ENCODE measurements around the gene GDPD3.

Gene GDPD3

DNA sequence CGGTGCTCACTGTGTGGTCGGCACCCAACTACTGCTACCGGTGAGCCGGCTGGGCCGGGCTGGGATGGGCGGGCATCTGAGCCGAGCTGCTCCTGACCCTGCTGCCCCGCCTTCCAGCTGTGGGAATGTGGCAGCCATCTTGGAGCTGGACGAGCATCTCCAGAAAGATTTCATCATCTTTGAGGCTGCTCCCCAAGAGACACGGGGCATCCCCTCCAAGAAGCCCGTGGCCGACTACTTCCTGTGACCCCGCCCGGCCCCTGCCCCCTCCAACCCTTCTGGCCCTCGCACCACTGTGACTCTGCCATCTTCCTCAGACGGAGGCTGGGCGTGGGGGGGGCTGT lies 28.5 kb downstream of the GDPD3 start:
- Histone ChIP-seq H3K9me3 (ENCODE audit: control insufficient read depth, low read length) (no peaks in the 10 kb centered on the region), H3K27me3 (replicated peaks; ENCODE audit: control insufficient read depth, insufficient read depth, low read length) (no peaks in the 10 kb centered on the region), H3K9ac (ENCODE audit: low read length) (no peak overlapping the region), H3K36me3 (ENCODE audit: control insufficient read depth, insufficient read depth, low read length, severe bottlenecking) (peaks cover 46% of the 10 kb centered on the region), H3K4me1 (ENCODE audit: control insufficient read depth, insufficient read depth, low read length) (peaks cover 8% of the 10 kb centered on the region), H3K4me3 (ENCODE audit: low read length) (no peak overlapping the region)
- no peak for DNase-seq (ENCODE audit: low read depth)

DNA sequence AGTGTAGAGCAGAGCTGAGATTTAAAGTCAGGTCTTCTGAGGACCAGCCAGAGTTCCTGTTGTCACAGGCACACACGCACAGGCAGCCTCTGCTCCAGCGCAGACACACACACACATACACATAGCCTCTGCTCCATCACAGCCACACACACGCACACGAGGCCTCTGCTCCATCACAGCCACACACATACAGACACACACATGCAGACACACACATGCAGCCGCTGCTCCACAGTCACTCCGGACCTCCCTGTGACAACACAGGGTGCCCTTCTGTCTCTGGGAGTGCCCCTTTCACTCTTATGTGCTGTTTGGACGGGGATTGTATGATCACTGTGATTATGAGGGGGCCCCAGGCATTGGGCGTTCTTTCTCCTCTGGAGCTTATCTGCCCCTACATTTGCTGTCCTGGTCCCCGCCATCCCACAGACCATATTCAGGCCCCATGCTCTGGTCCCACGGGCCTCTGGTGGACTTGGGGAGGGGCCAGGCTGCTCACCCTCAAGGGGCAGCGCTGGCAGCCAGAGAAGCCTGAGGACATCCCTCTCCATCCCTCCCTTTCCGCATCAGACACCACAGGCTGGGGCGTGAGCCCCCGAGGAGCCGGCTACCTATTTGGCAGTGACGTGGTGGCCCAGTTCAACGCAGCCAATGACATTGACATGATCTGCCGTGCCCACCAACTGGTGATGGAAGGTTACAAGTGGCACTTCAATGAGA lies 29.1 kb downstream of the GDPD3 start:
- Histone ChIP-seq H3K27me3 (replicated peaks; ENCODE audit: control insufficient read depth, insufficient read depth, low read length) (no peaks in the 10 kb centered on the region), H3K4me3 (ENCODE audit: low read length) (no peak overlapping the region), H3K9ac (ENCODE audit: low read length) (no peak overlapping the region), H3K4me1 (ENCODE audit: control insufficient read depth, insufficient read depth, low read length) (peaks cover 8% of the 10 kb centered on the region), H3K36me3 (ENCODE audit: control insufficient read depth, insufficient read depth, low read length, severe bottlenecking) (peaks cover 51% of the 10 kb centered on the region), H3K9me3 (ENCODE audit: control insufficient read depth, low read length) (no peaks in the 10 kb centered on the region)
- DNase-seq (ENCODE audit: low read depth): no peak

DNA sequence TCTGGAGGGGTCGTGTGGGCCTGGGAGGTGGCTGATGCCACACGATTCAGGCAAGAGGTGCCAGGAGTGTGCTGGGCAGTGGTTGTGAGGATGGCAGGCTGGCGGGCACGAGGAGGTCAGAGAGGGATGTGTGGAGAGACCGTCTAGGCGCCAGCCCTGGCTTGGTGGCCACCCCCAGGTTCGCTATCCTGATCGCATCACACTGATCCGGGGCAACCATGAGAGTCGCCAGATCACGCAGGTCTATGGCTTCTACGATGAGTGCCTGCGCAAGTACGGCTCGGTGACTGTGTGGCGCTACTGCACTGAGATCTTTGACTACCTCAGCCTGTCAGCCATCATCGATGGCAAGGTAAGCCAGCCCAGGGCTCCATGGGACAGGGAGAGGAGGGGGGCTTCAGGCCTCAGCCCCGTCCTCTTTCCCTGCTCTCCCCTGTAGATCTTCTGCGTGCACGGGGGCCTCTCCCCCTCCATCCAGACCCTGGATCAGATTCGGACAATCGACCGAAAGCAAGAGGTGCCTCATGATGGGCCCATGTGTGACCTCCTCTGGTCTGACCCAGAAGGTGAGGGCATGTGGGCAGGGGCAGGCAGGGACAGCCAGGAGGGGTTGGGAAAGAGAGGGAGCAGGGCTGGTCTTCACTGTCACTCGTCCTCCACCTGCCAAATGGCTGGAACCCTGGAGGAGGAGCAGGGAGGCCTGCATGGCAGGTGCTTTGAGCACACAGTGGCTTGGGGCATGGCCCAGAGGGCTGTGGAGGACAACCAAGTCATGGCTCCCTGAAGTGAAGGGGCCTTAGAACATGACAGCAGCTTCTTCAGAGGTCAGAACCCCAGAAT lies 29.9 kb downstream of the GDPD3 start:
- H3K4me3 ChIP-seq (ENCODE audit: low read length): no peak overlapping the region
- DNase-seq (ENCODE audit: low read depth): no peak
- H3K27me3 ChIP-seq (replicated peaks; ENCODE audit: control insufficient read depth, insufficient read depth, low read length): no peaks in the 10 kb centered on the region

DNA sequence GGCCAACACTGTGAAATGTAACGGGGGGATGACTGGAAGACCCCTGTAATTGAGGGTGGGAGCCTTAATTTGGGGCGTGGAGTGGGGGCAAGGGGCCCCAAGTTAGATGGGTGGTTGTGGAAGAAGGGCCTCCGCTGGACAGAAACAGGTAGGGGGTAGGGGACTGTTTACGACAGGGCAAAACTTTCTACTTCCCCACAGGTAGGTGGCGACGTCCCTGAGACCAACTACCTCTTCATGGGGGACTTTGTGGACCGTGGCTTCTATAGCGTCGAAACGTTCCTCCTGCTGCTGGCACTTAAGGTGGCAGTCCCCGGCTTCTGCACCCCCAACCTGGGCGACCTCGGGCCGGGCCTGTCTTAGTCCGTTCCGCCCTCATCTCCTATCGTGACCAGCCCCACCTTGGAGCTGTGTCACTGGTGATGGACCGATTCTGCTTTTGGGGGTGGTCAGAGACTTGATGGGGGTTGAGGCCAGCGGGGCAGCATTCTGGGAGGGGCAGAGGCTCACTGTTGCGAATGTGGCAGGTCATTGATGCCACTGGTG lies 30.7 kb downstream of the GDPD3 start:
- Histone ChIP-seq H3K27me3 (replicated peaks; ENCODE audit: control insufficient read depth, insufficient read depth, low read length) (no peaks in the 10 kb centered on the region), H3K4me1 (ENCODE audit: control insufficient read depth, insufficient read depth, low read length) (peaks cover 15% of the 10 kb centered on the region), H3K36me3 (ENCODE audit: control insufficient read depth, insufficient read depth, low read length, severe bottlenecking) (peaks cover 63% of the 10 kb centered on the region), H3K9ac (ENCODE audit: low read length) (no peak overlapping the region), H3K4me3 (ENCODE audit: low read length) (no peak overlapping the region), H3K9me3 (ENCODE audit: control insufficient read depth, low read length) (no peaks in the 10 kb centered on the region)
- no peak for DNase-seq (ENCODE audit: low read depth)

More for the DNA sequence above, 29.9 kb downstream of the GDPD3 start:
- no peak overlapping the region for H3K9ac ChIP-seq (ENCODE audit: low read length)
- peaks cover 56% of the 10 kb centered on the region for H3K36me3 ChIP-seq (ENCODE audit: control insufficient read depth, insufficient read depth, low read length, severe bottlenecking)
- peaks cover 8% of the 10 kb centered on the region for H3K4me1 ChIP-seq (ENCODE audit: control insufficient read depth, insufficient read depth, low read length)
- no peaks in the 10 kb centered on the region for H3K9me3 ChIP-seq (ENCODE audit: control insufficient read depth, low read length)

DNA sequence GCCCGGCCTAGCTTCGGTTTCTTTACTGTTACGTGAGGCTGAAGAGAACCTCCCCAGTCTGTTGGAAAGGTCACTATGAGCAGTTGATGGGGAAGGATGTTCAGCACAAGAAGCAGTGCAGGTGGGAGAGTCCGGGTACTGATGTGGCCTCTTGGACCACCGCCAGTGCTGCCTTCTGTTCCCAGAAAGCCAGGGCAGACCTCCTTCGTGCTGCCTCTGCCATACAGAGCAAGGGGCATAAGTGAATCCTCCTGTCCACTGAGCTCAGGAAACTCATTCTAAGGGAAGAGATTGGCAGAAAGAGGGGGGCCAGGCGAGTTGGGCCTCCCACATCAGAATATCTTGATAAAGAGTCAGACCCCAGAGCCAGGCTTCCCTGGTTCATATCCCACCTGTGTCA lies 33.9 kb downstream of the GDPD3 start:
- Histone ChIP-seq H3K4me1 (ENCODE audit: control insufficient read depth, insufficient read depth, low read length) (peaks cover 26% of the 10 kb centered on the region), H3K27me3 (replicated peaks; ENCODE audit: control insufficient read depth, insufficient read depth, low read length) (no peaks in the 10 kb centered on the region), H3K9me3 (ENCODE audit: control insufficient read depth, low read length) (no peaks in the 10 kb centered on the region), H3K9ac (ENCODE audit: low read length) (no peak overlapping the region), H3K36me3 (ENCODE audit: control insufficient read depth, insufficient read depth, low read length, severe bottlenecking) (peaks cover 57% of the 10 kb centered on the region), H3K4me3 (ENCODE audit: low read length) (no peak overlapping the region)
- no peak for DNase-seq (ENCODE audit: low read depth)

DNA sequence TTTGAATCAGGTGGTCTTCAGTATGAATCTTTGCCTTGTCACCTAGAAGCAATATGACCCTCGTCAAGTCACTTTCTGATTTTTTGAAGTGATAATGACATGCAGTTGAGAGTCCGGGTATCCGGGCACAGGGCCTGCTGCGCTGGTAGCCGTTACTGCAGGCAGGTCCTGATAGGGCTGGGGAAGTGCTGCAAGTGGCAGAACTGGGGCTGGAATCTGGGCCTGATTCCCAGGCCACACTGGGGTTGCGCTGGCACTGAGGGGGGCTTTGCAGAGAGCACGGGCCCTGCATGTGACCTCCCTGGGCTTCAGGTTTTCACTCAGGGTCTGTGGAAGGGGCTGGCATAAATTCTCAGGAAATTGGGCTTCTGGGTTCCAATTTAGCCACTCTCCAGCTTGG lies 34.6 kb downstream of the GDPD3 start:
- no peak overlapping the region for H3K9ac ChIP-seq (ENCODE audit: low read length)

DNA sequence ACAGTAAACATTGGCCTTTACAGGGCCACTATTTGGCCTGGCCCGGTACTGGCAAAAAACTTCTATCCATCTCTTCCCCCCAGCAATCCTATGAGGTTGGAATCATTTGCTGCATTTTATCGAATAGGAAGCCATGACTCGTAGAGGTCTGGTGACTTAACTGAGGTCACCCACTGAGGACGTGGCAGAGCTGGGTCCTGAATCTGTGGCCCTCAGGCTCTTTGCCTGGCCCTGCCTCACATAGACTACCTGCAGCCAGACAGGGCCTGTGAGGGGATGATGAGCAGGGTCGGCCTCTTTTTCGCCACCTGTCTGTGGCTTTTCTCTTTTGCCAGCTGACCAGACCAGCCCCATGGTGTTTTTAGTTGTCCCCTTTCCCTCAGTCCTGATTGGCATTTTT lies 35.7 kb downstream of the GDPD3 start:
- Histone ChIP-seq H3K9me3 (ENCODE audit: control insufficient read depth, low read length) (no peaks in the 10 kb centered on the region), H3K4me3 (ENCODE audit: low read length) (peak overlapping the region; percentile 96), H3K36me3 (ENCODE audit: control insufficient read depth, insufficient read depth, low read length, severe bottlenecking) (peaks cover 45% of the 10 kb centered on the region), H3K9ac (ENCODE audit: low read length) (peak overlapping the region; percentile 96), H3K4me1 (ENCODE audit: control insufficient read depth, insufficient read depth, low read length) (peaks cover 26% of the 10 kb centered on the region), H3K27me3 (replicated peaks; ENCODE audit: control insufficient read depth, insufficient read depth, low read length) (no peaks in the 10 kb centered on the region)
- DNase-seq (ENCODE audit: low read depth): no peak

More for the DNA sequence above, 34.6 kb downstream of the GDPD3 start:
- Histone ChIP-seq H3K4me3 (ENCODE audit: low read length) (no peak overlapping the region), H3K4me1 (ENCODE audit: control insufficient read depth, insufficient read depth, low read length) (peaks cover 26% of the 10 kb centered on the region), H3K9me3 (ENCODE audit: control insufficient read depth, low read length) (no peaks in the 10 kb centered on the region), H3K36me3 (ENCODE audit: control insufficient read depth, insufficient read depth, low read length, severe bottlenecking) (peaks cover 50% of the 10 kb centered on the region), H3K27me3 (replicated peaks; ENCODE audit: control insufficient read depth, insufficient read depth, low read length) (no peaks in the 10 kb centered on the region)
- no peak for DNase-seq (ENCODE audit: low read depth)

DNA sequence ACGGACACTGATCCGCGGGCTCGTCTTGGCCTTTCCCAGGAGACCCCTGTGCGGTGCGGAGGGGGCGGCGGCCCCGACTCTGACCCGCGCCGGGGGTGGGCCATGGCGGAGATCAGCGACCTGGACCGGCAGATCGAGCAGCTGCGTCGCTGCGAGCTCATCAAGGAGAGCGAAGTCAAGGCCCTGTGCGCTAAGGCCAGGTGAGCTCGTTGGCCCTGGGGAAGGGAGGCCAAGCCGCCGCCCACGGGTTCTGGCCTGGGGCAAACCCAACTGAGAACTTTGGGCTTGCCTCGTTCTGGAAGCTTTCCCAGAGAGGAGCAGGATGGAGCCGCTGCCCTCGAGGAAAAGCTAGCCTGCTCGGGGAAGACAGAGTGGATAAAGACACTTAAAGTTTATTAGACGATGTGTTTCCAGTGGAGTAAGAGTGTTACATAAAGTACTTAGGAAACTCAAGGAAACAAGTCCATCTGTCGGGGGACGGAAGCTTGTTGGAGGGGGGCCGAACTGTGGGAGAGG lies 37.0 kb downstream of the GDPD3 start:
- Histone ChIP-seq H3K27me3 (replicated peaks; ENCODE audit: control insufficient read depth, insufficient read depth, low read length) (no peaks in the 10 kb centered on the region), H3K4me3 (ENCODE audit: low read length) (peak overlapping the region; percentile 96), H3K36me3 (ENCODE audit: control insufficient read depth, insufficient read depth, low read length, severe bottlenecking) (peaks cover 48% of the 10 kb centered on the region), H3K9ac (ENCODE audit: low read length) (peak overlapping the region; percentile 96), H3K9me3 (ENCODE audit: control insufficient read depth, low read length) (no peaks in the 10 kb centered on the region), H3K4me1 (ENCODE audit: control insufficient read depth, insufficient read depth, low read length) (peaks cover 26% of the 10 kb centered on the region)
- peak; percentile 57 for DNase-seq (ENCODE audit: low read depth)

DNA sequence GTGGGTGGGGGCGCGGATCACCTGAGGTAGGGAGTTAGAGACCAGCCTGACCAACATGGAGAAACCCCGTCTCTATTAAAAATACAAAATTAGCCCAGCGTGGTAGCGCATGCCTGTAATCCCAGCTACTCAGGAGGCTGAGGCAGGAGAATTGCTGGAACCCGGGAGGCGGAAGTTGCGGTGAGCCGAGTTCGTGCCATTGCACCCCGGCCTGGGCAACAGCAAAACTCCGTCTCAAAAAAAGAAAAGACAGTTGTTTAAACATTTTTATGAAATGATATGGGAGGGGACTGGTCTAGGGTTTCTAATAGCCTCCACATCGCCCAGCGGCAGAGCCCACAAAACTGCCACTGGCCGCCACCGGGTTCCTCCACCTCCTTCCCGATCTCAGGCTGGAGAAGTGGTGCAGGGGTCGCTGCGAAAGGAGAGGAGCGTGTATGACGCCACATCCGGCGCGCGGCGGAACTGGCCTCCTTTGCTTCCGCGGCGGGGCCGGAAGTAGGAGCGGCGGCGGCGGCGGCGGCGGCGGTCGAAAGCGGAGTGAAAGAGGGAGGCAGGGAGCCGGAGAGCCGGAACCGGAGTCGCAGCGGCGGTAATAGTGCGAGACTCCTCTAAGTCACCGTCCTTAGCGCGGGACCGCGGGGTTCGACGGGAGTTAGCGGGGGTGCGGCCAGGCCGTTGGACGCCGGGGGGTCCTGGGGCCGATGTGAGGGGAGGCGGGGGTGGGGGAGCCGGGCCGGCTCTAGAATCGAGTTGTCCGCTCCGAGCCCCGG lies 37.6 kb downstream of the GDPD3 start, which contains the start of gene PPP4C:
TSS of gene PPP4C (plus strand) at position 492 of the 773 bp plus-strand sequence. CDS start 384 bp downstream, outside the sequence.
- no peaks in the 10 kb centered on the region for H3K9me3 ChIP-seq (ENCODE audit: control insufficient read depth, low read length)
- H3K27me3 ChIP-seq (replicated peaks; ENCODE audit: control insufficient read depth, insufficient read depth, low read length): no peaks in the 10 kb centered on the region
- peak within 1 kb of the TSS; percentile 96 for H3K4me3 ChIP-seq (ENCODE audit: low read length)
- peak; percentile 97 for DNase-seq (ENCODE audit: low read depth)
- H3K36me3 ChIP-seq (ENCODE audit: control insufficient read depth, insufficient read depth, low read length, severe bottlenecking): peaks cover 48% of the 10 kb centered on the region
- peak within 1 kb of the TSS; percentile 96 for H3K9ac ChIP-seq (ENCODE audit: low read length)
- H3K4me1 ChIP-seq (ENCODE audit: control insufficient read depth, insufficient read depth, low read length): peaks cover 31% of the 10 kb centered on the region

DNA sequence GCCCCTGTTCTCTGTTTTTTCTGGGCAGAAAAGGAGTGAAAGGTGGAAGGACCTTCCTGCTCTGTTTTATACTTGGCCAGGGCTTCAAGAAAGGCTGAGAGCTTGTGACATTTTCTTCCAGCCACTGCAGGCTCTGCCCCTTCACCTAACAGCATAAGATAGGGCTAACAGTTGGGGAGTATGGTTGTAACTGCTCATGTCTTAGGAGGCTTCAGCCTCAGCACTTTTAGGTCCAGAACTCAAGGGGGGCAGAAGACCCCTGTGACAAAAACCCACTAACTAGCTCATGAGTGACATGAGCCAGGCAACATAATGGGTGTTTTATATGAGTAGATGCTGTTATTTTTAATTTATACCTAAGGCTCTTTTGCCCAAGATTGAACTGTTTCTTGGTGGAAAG lies 42.8 kb downstream of the GDPD3 start:
- no peaks in the 10 kb centered on the region for H3K9me3 ChIP-seq (ENCODE audit: control insufficient read depth, low read length)
- peaks cover 72% of the 10 kb centered on the region for H3K36me3 ChIP-seq (ENCODE audit: control insufficient read depth, insufficient read depth, low read length, severe bottlenecking)
- peaks cover 49% of the 10 kb centered on the region for H3K4me1 ChIP-seq (ENCODE audit: control insufficient read depth, insufficient read depth, low read length)
- H3K9ac ChIP-seq (ENCODE audit: low read length): peak overlapping the region; percentile 100
- no peaks in the 10 kb centered on the region for H3K27me3 ChIP-seq (replicated peaks; ENCODE audit: control insufficient read depth, insufficient read depth, low read length)
- H3K4me3 ChIP-seq (ENCODE audit: low read length): peak overlapping the region; percentile 99
- DNase-seq (ENCODE audit: low read depth): no peak

Data from adipocyte (in vitro differentiated cells).